Mesenchymal stem cell (in vitro differentiated cells and primary cell): ENCODE measurements around the gene NPAS3.

ENCODE experiments used
- DNase-seq: peaks from one replicate; pipeline ENCODE4 v3.0.0-alpha.2; 2013
- H2AFZ ChIP-seq: one replicate; pipeline ENCODE4 v1.6.1; 2013; ENCODE audit warnings: low read depth, mild to moderate bottlenecking, control low read depth, inconsistent platforms, low read length, moderate library complexity
- H2AK5ac ChIP-seq: 2 replicates; pipeline ENCODE4 v1.6.1; 2013; ENCODE audit warnings: low read length, moderate library complexity, mild to moderate bottlenecking, inconsistent platforms; ENCODE audit not compliant: severe bottlenecking
- H2BK120ac ChIP-seq: one replicate; pipeline ENCODE4 v1.6.1; 2013; ENCODE audit warnings: low read depth, mild to moderate bottlenecking, inconsistent platforms, low read length, moderate library complexity
- H2BK12ac ChIP-seq, 2 experiments: one replicate each; pipeline ENCODE4 v1.6.1; 2013; ENCODE audit warnings: inconsistent platforms in 2 of 2, low read length in 2 of 2, mild to moderate bottlenecking in 2 of 2, moderate library complexity in 2 of 2, control low read depth in 1 of 2
- H2BK15ac ChIP-seq: one replicate; pipeline ENCODE4 v1.6.1; 2013; ENCODE audit warnings: mild to moderate bottlenecking, low read depth, inconsistent platforms; ENCODE audit not compliant: poor library complexity, severe bottlenecking
- H2BK5ac ChIP-seq: 2 replicates; pipeline ENCODE4 v1.6.1; 2013; ENCODE audit warnings: low read depth, mild to moderate bottlenecking, low read length, control low read depth, inconsistent platforms; ENCODE audit not compliant: poor library complexity, severe bottlenecking
- H3K14ac ChIP-seq, 2 experiments: one replicate each; pipeline ENCODE4 v1.6.1; 2013; ENCODE audit warnings: inconsistent platforms in 2 of 2, low read length in 2 of 2, control low read depth in 1 of 2, mild to moderate bottlenecking in 1 of 2, moderate library complexity in 1 of 2
- H3K18ac ChIP-seq, 2 experiments: one replicate each; pipeline ENCODE4 v1.6.1; 2013; ENCODE audit warnings: inconsistent platforms in 2 of 2, low read length in 2 of 2, control low read depth in 1 of 2, low read depth in 1 of 2, mild to moderate bottlenecking in 1 of 2
- H3K23ac ChIP-seq, 2 experiments: one replicate each; pipeline ENCODE4 v1.6.1; 2013; ENCODE audit warnings: inconsistent platforms in 2 of 2, low read length in 2 of 2, mild to moderate bottlenecking in 2 of 2, moderate library complexity in 2 of 2, control low read depth in 1 of 2
- H3K27ac ChIP-seq: 2 replicates; pipeline ENCODE4 v1.5.1; 2013; ENCODE audit warnings: mild to moderate bottlenecking, moderate library complexity, low read length, control low read depth, inconsistent platforms; ENCODE audit not compliant: poor library complexity, severe bottlenecking
- H3K27me3 ChIP-seq, 2 experiments: 2 replicates each; pipeline versions ENCODE4 v1.6.1 to v1.7.0; 2013; ENCODE audit warnings: low read length in 2 of 2, mild to moderate bottlenecking in 2 of 2, moderate library complexity in 2 of 2, control low read depth in 1 of 2, inconsistent platforms in 1 of 2; ENCODE audit not compliant: control insufficient read depth in 1 of 2, insufficient read depth in 1 of 2
- H3K36me3 ChIP-seq, 2 experiments: 2 replicates each; pipeline versions ENCODE4 v1.6.1 to v1.7.0; 2013; ENCODE audit warnings: low read length in 2 of 2, control low read depth in 1 of 2, inconsistent platforms in 1 of 2, low read depth in 1 of 2, mild to moderate bottlenecking in 1 of 2; ENCODE audit not compliant: insufficient read depth in 2 of 2, control insufficient read depth in 1 of 2
- H3K4ac ChIP-seq, 2 experiments: one replicate each; pipeline ENCODE4 v1.6.1; 2013; ENCODE audit warnings: inconsistent platforms in 2 of 2, low read length in 2 of 2, mild to moderate bottlenecking in 2 of 2, moderate library complexity in 2 of 2, control low read depth in 1 of 2, low read depth in 1 of 2
- H3K4me1 ChIP-seq: 2 replicates; pipeline ENCODE4 v1.6.1; 2013; ENCODE audit warnings: low read depth, low read length, control low read depth; ENCODE audit not compliant: control insufficient read depth, insufficient read depth
- H3K4me2 ChIP-seq: 2 replicates; pipeline ENCODE4 v1.6.1; 2013; ENCODE audit warnings: low read length, mild to moderate bottlenecking, inconsistent platforms; ENCODE audit not compliant: poor library complexity, severe bottlenecking
- H3K4me3 ChIP-seq, 2 experiments: 2 replicates each; pipeline versions ENCODE4 v1.5.1 to v1.7.0; 2013; ENCODE audit warnings: low read length in 2 of 2, mild to moderate bottlenecking in 2 of 2, control low read depth in 1 of 2, low read depth in 1 of 2; ENCODE audit not compliant: insufficient read depth in 1 of 2
- H3K79me1 ChIP-seq: replicated peaks from 2 replicates; pipeline ENCODE4 v1.6.1; 2013; ENCODE audit warnings: mild to moderate bottlenecking, control low read depth, low read length, inconsistent platforms; ENCODE audit not compliant: poor library complexity, severe bottlenecking
- H3K9ac ChIP-seq: 2 replicates; pipeline ENCODE4 v1.7.0; 2013; ENCODE audit warnings: mild to moderate bottlenecking, low read length, moderate library complexity
- H3K9me3 ChIP-seq: 2 replicates; pipeline ENCODE4 v1.7.0; 2013; ENCODE audit warnings: mild to moderate bottlenecking, low read length; ENCODE audit not compliant: control insufficient read depth
- H4K8ac ChIP-seq: one replicate; pipeline ENCODE4 v1.6.1; 2013; ENCODE audit warnings: inconsistent platforms, mild to moderate bottlenecking, low read length, moderate library complexity
- H4K91ac ChIP-seq: one replicate; pipeline ENCODE4 v1.6.1; 2013; ENCODE audit warnings: mild to moderate bottlenecking, low read length, inconsistent platforms
- WGBS: methylation state at CpG from one replicate; pipeline ENCODE4 v1.1.7; 2013; ENCODE audit warnings: mixed read lengths; 5-methylcytosine and 5-hydroxymethylcytosine counted together

Gene NPAS3

GRCh38 chr14:33114331-33114730 lies 175.7 kb downstream of the NPAS3 start:
- Histone ChIP-seq H4K91ac (no peak overlapping the region), H3K27me3 (no peaks in the 10 kb centered on the region), H3K14ac (no peak overlapping the region), H3K4me1 (peaks cover 4% of the 10 kb centered on the region), H3K4ac (no peak overlapping the region), H2AFZ (no peak overlapping the region), H3K4me2 (no peak overlapping the region), H3K18ac (no peak overlapping the region), H3K4me3 (no peak overlapping the region), H2BK120ac (no peak overlapping the region), H2BK5ac (no peak overlapping the region), H3K9me3 (no peaks in the 10 kb centered on the region), H3K9ac (no peak overlapping the region), H3K36me3 (no peaks in the 10 kb centered on the region), H2BK12ac (no peak overlapping the region), H3K27ac (no peak overlapping the region), H2BK15ac (no peak overlapping the region), H3K23ac (no peak overlapping the region), H4K8ac (no peak overlapping the region), H2AK5ac (no peak overlapping the region), H3K79me1 (no peaks in the 10 kb centered on the region)
- DNase-seq = no peak
- 80% methylated on average over 3 of the region's 3 CpGs for WGBS

DNA sequence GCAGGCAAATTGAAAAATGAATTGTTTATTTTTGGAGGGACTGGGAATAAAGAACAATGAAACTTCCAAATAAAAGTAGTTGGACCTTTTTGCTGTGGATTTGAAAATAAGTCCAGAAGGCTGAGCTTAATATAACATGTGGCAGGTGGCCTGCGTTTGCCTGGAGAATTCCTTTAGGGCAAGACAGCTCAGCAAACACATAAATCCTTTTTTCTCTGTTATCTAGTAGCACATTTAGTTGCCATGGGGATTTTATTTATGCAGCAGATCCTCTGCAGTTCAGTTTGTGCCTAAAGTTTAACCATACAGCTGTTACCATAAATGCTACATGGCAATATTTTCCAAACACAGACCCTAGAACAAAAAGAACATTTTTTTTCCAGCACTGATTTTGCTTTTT lies 180.0 kb downstream of the NPAS3 start:
- no peak overlapping the region for H3K9ac ChIP-seq
- WGBS = no CpG with 5 or more reads among the region's 1 CpG

GRCh38 chr14:33120341-33120740 lies 181.7 kb downstream of the NPAS3 start:
- Histone ChIP-seq H3K4me3 (no peak overlapping the region), H2AFZ (no peak overlapping the region), H3K4me2 (no peak overlapping the region), H3K14ac (no peak overlapping the region), H3K9me3 (no peaks in the 10 kb centered on the region), H3K23ac (no peak overlapping the region), H2BK12ac (no peak overlapping the region), H2AK5ac (no peak overlapping the region), H3K4me1 (no peaks in the 10 kb centered on the region), H3K27me3 (no peaks in the 10 kb centered on the region), H3K79me1 (no peaks in the 10 kb centered on the region), H2BK120ac (no peak overlapping the region), H3K27ac (no peak overlapping the region), H4K91ac (no peak overlapping the region), H3K18ac (peak overlapping the region in 1 of 2 experiments; percentile 57), H3K9ac (no peak overlapping the region), H2BK15ac (no peak overlapping the region), H2BK5ac (no peak overlapping the region), H3K4ac (no peak overlapping the region), H3K36me3 (no peaks in the 10 kb centered on the region), H4K8ac (no peak overlapping the region)
- WGBS = 0% methylated on average over 1 of the region's 3 CpGs
- DNase-seq = peak; percentile 92

More for the DNA sequence above, 180.0 kb downstream of the NPAS3 start:
- Histone ChIP-seq H3K36me3 (no peaks in the 10 kb centered on the region), H3K4me2 (no peak overlapping the region), H3K4me3 (no peak overlapping the region), H3K79me1 (no peaks in the 10 kb centered on the region), H3K18ac (no peak overlapping the region), H3K9me3 (no peaks in the 10 kb centered on the region), H2BK5ac (no peak overlapping the region), H3K14ac (no peak overlapping the region), H4K91ac (no peak overlapping the region), H2BK12ac (no peak overlapping the region), H2BK120ac (no peak overlapping the region), H3K4me1 (no peaks in the 10 kb centered on the region), H4K8ac (no peak overlapping the region), H3K23ac (no peak overlapping the region), H2AFZ (no peak overlapping the region), H2BK15ac (no peak overlapping the region), H3K4ac (no peak overlapping the region), H3K27me3 (no peaks in the 10 kb centered on the region), H2AK5ac (no peak overlapping the region), H3K27ac (no peak overlapping the region)
- peak; percentile 75 for DNase-seq

- H3K27ac ChIP-seq = no peak overlapping the region
- no peak overlapping the region for H4K91ac ChIP-seq
- no peak overlapping the region for H3K23ac ChIP-seq
- H3K9ac ChIP-seq = no peak overlapping the region
- 41% methylated on average over 4 of the region's 4 CpGs for WGBS
- no peak overlapping the region for H3K4me3 ChIP-seq
- no peak overlapping the region for H3K4ac ChIP-seq
- no peak overlapping the region for H3K14ac ChIP-seq
- H3K18ac ChIP-seq = no peak overlapping the region
- DNase-seq = peak; percentile 49
- no peaks in the 10 kb centered on the region for H3K79me1 ChIP-seq
- H4K8ac ChIP-seq = no peak overlapping the region
- no peak overlapping the region for H2BK5ac ChIP-seq
- no peaks in the 10 kb centered on the region for H3K4me1 ChIP-seq
- no peak overlapping the region for H2AK5ac ChIP-seq
- no peaks in the 10 kb centered on the region for H3K9me3 ChIP-seq
- no peak overlapping the region for H3K4me2 ChIP-seq
- H2AFZ ChIP-seq = no peak overlapping the region
- H3K36me3 ChIP-seq = no peaks in the 10 kb centered on the region
- no peak overlapping the region for H2BK12ac ChIP-seq
- H2BK15ac ChIP-seq = no peak overlapping the region
- no peaks in the 10 kb centered on the region for H3K27me3 ChIP-seq
- no peak overlapping the region for H2BK120ac ChIP-seq
Measured at GRCh38 chr14:33120966-33121365, 182.3 kb downstream of the NPAS3 start.
